ENCODE data around the gene HOXB1.

DNA sequence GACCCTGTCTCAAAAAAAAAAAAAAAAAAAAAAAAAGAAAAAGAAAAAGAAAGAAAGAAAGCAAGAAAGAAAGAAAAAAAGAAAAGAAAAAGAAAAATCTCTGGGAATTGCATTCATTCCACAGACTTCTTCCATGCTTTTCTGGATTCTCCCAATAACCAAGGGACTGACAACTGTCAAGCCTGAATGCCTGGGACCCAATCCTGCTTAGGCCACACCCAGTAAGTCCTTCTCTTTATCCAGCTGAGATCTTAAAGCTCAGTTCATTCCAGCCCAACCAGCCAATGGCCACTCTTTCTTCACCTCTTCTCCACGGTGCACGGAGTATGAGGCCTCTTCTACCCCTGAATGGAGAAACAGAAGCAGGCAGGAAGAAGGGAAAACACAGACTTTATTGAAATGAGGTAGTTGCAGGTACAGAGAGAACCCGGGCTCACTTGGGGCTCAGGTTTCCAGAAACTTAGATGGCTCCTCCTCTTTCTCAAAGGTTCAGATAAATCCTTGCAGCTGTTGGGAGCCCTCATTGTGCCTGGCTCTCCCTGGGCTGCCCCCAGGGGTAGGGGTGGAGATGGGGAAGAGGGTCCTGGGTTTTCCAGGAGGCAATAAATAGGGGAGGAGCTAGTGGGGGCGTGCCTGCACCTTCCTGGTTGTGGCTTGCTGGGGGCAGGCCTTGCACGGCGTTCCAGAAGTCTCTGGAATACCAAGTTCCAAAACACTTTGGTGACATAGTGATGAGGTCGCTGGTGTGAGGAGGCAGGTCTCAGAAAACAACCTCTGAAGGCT is 2.5 kb downstream of the HOXB1 start:
- TF ChIP-seq, protein P1, sequence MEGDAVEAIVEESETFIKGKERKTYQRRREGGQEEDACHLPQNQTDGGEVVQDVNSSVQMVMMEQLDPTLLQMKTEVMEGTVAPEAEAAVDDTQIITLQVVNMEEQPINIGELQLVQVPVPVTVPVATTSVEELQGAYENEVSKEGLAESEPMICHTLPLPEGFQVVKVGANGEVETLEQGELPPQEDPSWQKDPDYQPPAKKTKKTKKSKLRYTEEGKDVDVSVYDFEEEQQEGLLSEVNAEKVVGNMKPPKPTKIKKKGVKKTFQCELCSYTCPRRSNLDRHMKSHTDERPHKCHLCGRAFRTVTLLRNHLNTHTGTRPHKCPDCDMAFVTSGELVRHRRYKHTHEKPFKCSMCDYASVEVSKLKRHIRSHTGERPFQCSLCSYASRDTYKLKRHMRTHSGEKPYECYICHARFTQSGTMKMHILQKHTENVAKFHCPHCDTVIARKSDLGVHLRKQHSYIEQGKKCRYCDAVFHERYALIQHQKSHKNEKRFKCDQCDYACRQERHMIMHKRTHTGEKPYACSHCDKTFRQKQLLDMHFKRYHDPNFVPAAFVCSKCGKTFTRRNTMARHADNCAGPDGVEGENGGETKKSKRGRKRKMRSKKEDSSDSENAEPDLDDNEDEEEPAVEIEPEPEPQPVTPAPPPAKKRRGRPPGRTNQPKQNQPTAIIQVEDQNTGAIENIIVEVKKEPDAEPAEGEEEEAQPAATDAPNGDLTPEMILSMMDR (IDR thresholded peaks at IDR 0.05) = no peak
- no peak for TF ChIP-seq POLR2A (IDR thresholded peaks at IDR 0.05)
